Gastrocnemius medialis (tissue), 4 donors: ENCODE results near the gene GCLM.

Experiments
- POLR2A ChIP-seq, 2 donors: fragments of 450-650 bp; IDR thresholded peaks; one replicate each; pipeline ENCODE4 v1.6.1; 2017; ENCODE audit warnings: antibody characterized with exemption in 2 of 2, mild to moderate bottlenecking in 2 of 2, moderate library complexity in 2 of 2
- TF ChIP-seq, protein P1 (sequence below), 5 experiments: fragments of 450-650 bp in 3 of 5; fragments of 200-600 bp in 2 of 5; sonication (generic) in 2 of 5; IDR thresholded peaks in 4 of 5; conservative IDR thresholded peaks in 1 of 5; 1 replicate in 4 of 5; 2 replicates in 1 of 5; pipeline ENCODE4 v1.5.1; 2016 to 2019; ENCODE audit warnings: antibody characterized with exemption in 5 of 5, mild to moderate bottlenecking in 3 of 5, moderate library complexity in 3 of 5

DNA sequence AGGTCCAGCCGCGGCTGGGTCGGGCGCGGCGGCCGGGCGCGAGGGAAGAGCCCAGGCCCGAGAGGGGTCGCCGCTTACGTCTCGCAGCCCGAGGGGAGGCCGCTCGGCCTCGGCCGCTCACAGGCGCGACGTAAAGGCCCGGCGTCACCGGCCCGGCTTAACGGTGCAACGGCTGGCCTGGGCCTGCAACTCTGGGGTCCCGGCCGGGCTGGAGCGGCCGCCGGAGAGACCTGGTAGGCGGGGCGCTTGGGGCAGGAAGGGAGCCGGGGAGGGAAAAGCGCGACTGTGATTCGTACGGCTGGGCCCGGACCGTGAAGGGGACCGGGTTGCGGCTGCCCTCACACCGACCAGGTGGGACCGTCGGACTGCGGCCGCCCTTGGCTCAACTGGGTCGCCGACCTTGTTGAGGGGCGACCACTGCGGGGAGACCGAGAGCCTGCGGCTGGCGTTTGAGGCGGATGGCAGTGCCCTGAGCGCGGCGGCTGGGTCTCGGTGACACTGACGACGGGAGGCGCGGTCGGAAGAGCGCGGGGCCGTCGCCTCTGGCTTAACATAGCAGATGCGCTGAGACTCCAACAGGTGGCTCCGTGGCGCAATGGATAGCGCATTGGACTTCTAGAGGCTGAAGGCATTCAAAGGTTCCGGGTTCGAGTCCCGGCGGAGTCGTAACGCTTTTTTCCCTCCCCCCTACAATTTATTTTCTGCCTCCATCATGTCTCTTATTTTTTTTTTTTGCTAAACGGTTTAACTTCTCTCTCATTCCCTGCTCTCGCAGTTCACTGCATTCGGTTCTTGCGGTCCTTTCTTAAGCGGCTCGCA is 62.0 kb downstream of the GCLM start:
- TF ChIP-seq, protein P1, sequence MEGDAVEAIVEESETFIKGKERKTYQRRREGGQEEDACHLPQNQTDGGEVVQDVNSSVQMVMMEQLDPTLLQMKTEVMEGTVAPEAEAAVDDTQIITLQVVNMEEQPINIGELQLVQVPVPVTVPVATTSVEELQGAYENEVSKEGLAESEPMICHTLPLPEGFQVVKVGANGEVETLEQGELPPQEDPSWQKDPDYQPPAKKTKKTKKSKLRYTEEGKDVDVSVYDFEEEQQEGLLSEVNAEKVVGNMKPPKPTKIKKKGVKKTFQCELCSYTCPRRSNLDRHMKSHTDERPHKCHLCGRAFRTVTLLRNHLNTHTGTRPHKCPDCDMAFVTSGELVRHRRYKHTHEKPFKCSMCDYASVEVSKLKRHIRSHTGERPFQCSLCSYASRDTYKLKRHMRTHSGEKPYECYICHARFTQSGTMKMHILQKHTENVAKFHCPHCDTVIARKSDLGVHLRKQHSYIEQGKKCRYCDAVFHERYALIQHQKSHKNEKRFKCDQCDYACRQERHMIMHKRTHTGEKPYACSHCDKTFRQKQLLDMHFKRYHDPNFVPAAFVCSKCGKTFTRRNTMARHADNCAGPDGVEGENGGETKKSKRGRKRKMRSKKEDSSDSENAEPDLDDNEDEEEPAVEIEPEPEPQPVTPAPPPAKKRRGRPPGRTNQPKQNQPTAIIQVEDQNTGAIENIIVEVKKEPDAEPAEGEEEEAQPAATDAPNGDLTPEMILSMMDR (IDR thresholded peaks at IDR 0.05 in 4 of 5, conservative IDR thresholded peaks at IDR 0.05 in 1 of 5), result no peak
- TF ChIP-seq POLR2A (IDR thresholded peaks at IDR 0.05), result peak; percentile 47 to 77
